ENCODE measurements around the gene MLXIPL. TPM values are rescaled to one million over a fixed set of nuclear protein-coding genes. Genes with fewer than 3 reads are reported as not detected.

The MLXIPL gene
- total RNA-seq (ENCODE audit: unreplicated experiment): 0.86 TPM
- long read RNA-seq: 0 reads

- peaks cover 5% of the 10 kb centered on the region for H3K27me3 Mint-ChIP-seq (ENCODE audit: unreplicated experiment)
- no peak within 1 kb of the TSS for H3K27ac Mint-ChIP-seq (ENCODE audit: unreplicated experiment)
Observed at GRCh38 chr7:73623798-73624668, at the start of gene MLXIPL. Gene MLXIPL (minus strand): TSS chr7:73624522. CDS start chr7:73624492, 30 bp downstream.

GRCh38 chr7:73671857-73672445, 47.6 kb upstream of the MLXIPL start:
- H3K9me3 Mint-ChIP-seq (ENCODE audit: unreplicated experiment): no peaks in the 10 kb centered on the region
- TF ChIP-seq CTCF (IDR thresholded peaks at IDR 0.05; ENCODE audit: partially characterized antibody, unreplicated experiment): no peak
- H3K27me3 Mint-ChIP-seq (ENCODE audit: unreplicated experiment): peaks cover 12% of the 10 kb centered on the region
- no peaks in the 10 kb centered on the region for H3K36me3 Mint-ChIP-seq (ENCODE audit: unreplicated experiment)
- peaks cover 2% of the 10 kb centered on the region for H3K4me1 Mint-ChIP-seq (ENCODE audit: low read depth, unreplicated experiment)
- DNase-seq: no peak
- no peak overlapping the region for H3K4me3 Mint-ChIP-seq (ENCODE audit: unreplicated experiment)
- H3K27ac Mint-ChIP-seq (ENCODE audit: unreplicated experiment): peak overlapping the region; percentile 9

More at GRCh38 chr7:73623798-73624668, at the start of gene MLXIPL:
- Mint-ChIP-seq H3K36me3 (ENCODE audit: unreplicated experiment) (no peaks in the 10 kb centered on the region), H3K9me3 (ENCODE audit: unreplicated experiment) (peaks cover 4% of the 10 kb centered on the region), H3K4me3 (ENCODE audit: unreplicated experiment) (no peak within 1 kb of the TSS), H3K4me1 (ENCODE audit: low read depth, unreplicated experiment) (no peaks in the 10 kb centered on the region)
- no peak for TF ChIP-seq CTCF (IDR thresholded peaks at IDR 0.05; ENCODE audit: partially characterized antibody, unreplicated experiment)
- peak; percentile 89 for DNase-seq

- Mint-ChIP-seq H3K4me1 (ENCODE audit: low read depth, unreplicated experiment) (peaks cover 2% of the 10 kb centered on the region), H3K4me3 (ENCODE audit: unreplicated experiment) (no peak overlapping the region)
Observed at GRCh38 chr7:73671322-73671661, 47.0 kb upstream of the MLXIPL start.

GRCh38 chr7:73669858-73670385, 45.6 kb upstream of the MLXIPL start:
- no peaks in the 10 kb centered on the region for H3K9me3 Mint-ChIP-seq (ENCODE audit: unreplicated experiment)

More at GRCh38 chr7:73671322-73671661, 47.0 kb upstream of the MLXIPL start:
- Mint-ChIP-seq H3K27me3 (ENCODE audit: unreplicated experiment) (peaks cover 14% of the 10 kb centered on the region), H3K27ac (ENCODE audit: unreplicated experiment) (no peak overlapping the region), H3K9me3 (ENCODE audit: unreplicated experiment) (no peaks in the 10 kb centered on the region), H3K36me3 (ENCODE audit: unreplicated experiment) (no peaks in the 10 kb centered on the region)
- no peak for TF ChIP-seq CTCF (IDR thresholded peaks at IDR 0.05; ENCODE audit: partially characterized antibody, unreplicated experiment)
- DNase-seq: no peak

More at GRCh38 chr7:73669858-73670385, 45.6 kb upstream of the MLXIPL start:
- peaks cover 16% of the 10 kb centered on the region for H3K27me3 Mint-ChIP-seq (ENCODE audit: unreplicated experiment)
- H3K27ac Mint-ChIP-seq (ENCODE audit: unreplicated experiment): no peak overlapping the region
- no peaks in the 10 kb centered on the region for H3K36me3 Mint-ChIP-seq (ENCODE audit: unreplicated experiment)
- peaks cover 2% of the 10 kb centered on the region for H3K4me1 Mint-ChIP-seq (ENCODE audit: low read depth, unreplicated experiment)
- TF ChIP-seq CTCF (IDR thresholded peaks at IDR 0.05; ENCODE audit: partially characterized antibody, unreplicated experiment): no peak
- H3K4me3 Mint-ChIP-seq (ENCODE audit: unreplicated experiment): peak overlapping the region; percentile 52
- DNase-seq: no peak
